Skeletal muscle tissue (tissue), 4 donors: Measurements from ENCODE around the gene TMEM270. TPM values are rescaled to one million over a fixed set of nuclear protein-coding genes. Genes with fewer than 3 reads are reported as not detected.
"Not testable (repeated sequence)": the region's sequence is repeated elsewhere in the genome, so short reads cannot be mapped to it uniquely, and the experiment has no call there.

Experiments used
- H3K27ac ChIP-seq: one replicate; pipeline ENCODE4 v1.7.0; 2013; ENCODE audit warnings: mild to moderate bottlenecking, low read depth, low read length, inconsistent platforms
- H3K27me3 ChIP-seq, 3 donors: one replicate each; pipeline ENCODE4 v1.7.0; 2013; ENCODE audit warnings: low read length in 3 of 3; ENCODE audit not compliant: control insufficient read depth in 3 of 3, insufficient read depth in 3 of 3
- H3K36me3 ChIP-seq, 3 donors: one replicate each; pipeline ENCODE4 v1.7.0; 2013; ENCODE audit warnings: low read length in 3 of 3; ENCODE audit not compliant: control insufficient read depth in 3 of 3, insufficient read depth in 3 of 3
- H3K4me1 ChIP-seq, 3 donors: one replicate each; pipeline ENCODE4 v1.7.0; 2013; ENCODE audit warnings: low read length in 3 of 3, mild to moderate bottlenecking in 3 of 3; ENCODE audit not compliant: control insufficient read depth in 3 of 3, insufficient read depth in 3 of 3
- H3K4me3 ChIP-seq, 3 donors: one replicate each; pipeline ENCODE4 v1.7.0; 2013; ENCODE audit warnings: low read length in 3 of 3
- H3K9ac ChIP-seq, 3 donors: one replicate each; pipeline ENCODE4 v1.7.0; 2013; ENCODE audit warnings: low read length in 3 of 3, mild to moderate bottlenecking in 3 of 3, moderate library complexity in 2 of 3, low read depth in 1 of 3
- H3K9me3 ChIP-seq, 3 donors: one replicate each; pipeline ENCODE4 v1.7.0; 2013; ENCODE audit warnings: low read length in 3 of 3; ENCODE audit not compliant: control insufficient read depth in 3 of 3
- total RNA-seq: library from RNA; depleted of rRNA; stranded (reverse); fragments of >200 nt; gene quantifications from one replicate; pipeline ENCODE4 v1.2.3, GENCODE V29; 2014
- donor health status: Osteomylitis.

Gene TMEM270
- total RNA-seq: not detected

- peaks cover 0 to 2% (median 2%) of the 10 kb centered on the region in 3 donors for H3K27me3 ChIP-seq
- H3K4me1 ChIP-seq: peaks cover 0 to under 1% (median under 1%) of the 10 kb centered on the region in 3 donors
- no peaks in the 10 kb centered on the region for H3K36me3 ChIP-seq
- H3K4me3 ChIP-seq: no peak within 1 kb of the TSS
- H3K9me3 ChIP-seq: no peaks in the 10 kb centered on the region
- H3K27ac ChIP-seq: no peak within 1 kb of the TSS
- H3K9ac ChIP-seq: no peak within 1 kb of the TSS
Observed at GRCh38 chr7:73860859-73861258, at the start of gene TMEM270. TMEM270 (plus strand) TSS chr7:73861159; CDS start chr7:73861195, 36 bp downstream.

- Histone ChIP-seq H3K36me3 (no peaks in the 10 kb centered on the region), H3K4me1 (no peaks in the 10 kb centered on the region), H3K27me3 (peaks cover 0 to 8% (median 3%) of the 10 kb centered on the region in 3 donors), H3K4me3 (no peak overlapping the region), H3K27ac (no peak overlapping the region), H3K9me3 (no peaks in the 10 kb centered on the region), H3K9ac (no peak overlapping the region)
Observed at GRCh38 chr7:73811760-73812168, 49.2 kb upstream of the TMEM270 start.

GRCh38 chr7:73812996-73813395, 48.0 kb upstream of the TMEM270 start:
- Histone ChIP-seq H3K4me1 (no peaks in the 10 kb centered on the region), H3K36me3 (no peaks in the 10 kb centered on the region), H3K27me3 (peaks cover 0 to 8% (median 3%) of the 10 kb centered on the region in 3 donors), H3K4me3 (no peak overlapping the region), H3K9me3 (no peaks in the 10 kb centered on the region), H3K9ac (no peak overlapping the region), H3K27ac (no peak overlapping the region)

- Histone ChIP-seq H3K4me1 (no peaks in the 10 kb centered on the region), H3K36me3 (no peaks in the 10 kb centered on the region), H3K4me3 (no peak overlapping the region), H3K27me3 (peaks cover 0 to 4% (median 3%) of the 10 kb centered on the region in 3 donors), H3K9ac (no peak overlapping the region), H3K27ac (no peak overlapping the region), H3K9me3 (no peaks in the 10 kb centered on the region)
Observed at GRCh38 chr7:73815436-73815835, 45.5 kb upstream of the TMEM270 start.

GRCh38 chr7:73817121-73817520, 43.8 kb upstream of the TMEM270 start:
- Histone ChIP-seq H3K27me3 (no peaks in the 10 kb centered on the region), H3K4me3 (no peak overlapping the region), H3K36me3 (no peaks in the 10 kb centered on the region), H3K9me3 (no peaks in the 10 kb centered on the region), H3K27ac (no peak overlapping the region), H3K9ac (no peak overlapping the region), H3K4me1 (no peaks in the 10 kb centered on the region)

- no peaks in the 10 kb centered on the region for H3K36me3 ChIP-seq
- H3K27me3 ChIP-seq: no peaks in the 10 kb centered on the region
- no peaks in the 10 kb centered on the region for H3K9me3 ChIP-seq
- H3K4me1 ChIP-seq: no peaks in the 10 kb centered on the region
- no peak overlapping the region for H3K9ac ChIP-seq
- H3K4me3 ChIP-seq: no peak overlapping the region
- H3K27ac ChIP-seq: no peak overlapping the region
Observed at GRCh38 chr7:73820013-73820412, 40.9 kb upstream of the TMEM270 start.

GRCh38 chr7:73821597-73822285, 39.2 kb upstream of the TMEM270 start:
- not testable (repeated sequence) for H3K9me3 ChIP-seq, H3K9ac ChIP-seq, H3K27ac ChIP-seq, H3K4me3 ChIP-seq, H3K27me3 ChIP-seq, H3K4me1 ChIP-seq, H3K36me3 ChIP-seq

- Histone ChIP-seq H3K36me3 (no peaks in the 10 kb centered on the region), H3K9me3 (no peaks in the 10 kb centered on the region), H3K4me3 (no peak overlapping the region), H3K27me3 (no peaks in the 10 kb centered on the region), H3K4me1 (peaks cover 3 to 4% (median 3%) of the 10 kb centered on the region in 3 donors), H3K9ac (no peak overlapping the region), H3K27ac (no peak overlapping the region)
Observed at GRCh38 chr7:73822319-73823173, 38.4 kb upstream of the TMEM270 start.

GRCh38 chr7:73823257-73823656, 37.7 kb upstream of the TMEM270 start:
- Histone ChIP-seq H3K27ac (no peak overlapping the region), H3K9ac (no peak overlapping the region), H3K4me3 (no peak overlapping the region), H3K9me3 (no peaks in the 10 kb centered on the region), H3K4me1 (peaks cover 9 to 10% (median 9%) of the 10 kb centered on the region in 3 donors), H3K27me3 (no peaks in the 10 kb centered on the region), H3K36me3 (no peaks in the 10 kb centered on the region)
